Endothelial cell of umbilical vein (primary cell): ENCODE results near the gene CPSF4.

Experiments used
- CTCF ChIP-seq, 2 donors: IDR thresholded peaks; 1 replicate in 1 of 2; 2 replicates in 1 of 2; pipeline ENCODE4 v1.5.1; 2011; ENCODE audit warnings: low read length in 2 of 2, mild to moderate bottlenecking in 2 of 2, moderate library complexity in 2 of 2, control low read depth in 1 of 2, inconsistent platforms in 1 of 2, low read depth in 1 of 2; ENCODE audit not compliant: insufficient read depth in 1 of 2; ENCODE audit errors: extremely low read depth in 1 of 2
- EZH2 ChIP-seq: IDR thresholded peaks from 2 replicates; pipeline ENCODE4 v1.6.1; 2012; ENCODE audit warnings: borderline replicate concordance, low read depth, mild to moderate bottlenecking, moderate library complexity, low read length, inconsistent platforms; ENCODE audit not compliant: severe bottlenecking
- FOS ChIP-seq: IDR thresholded peaks from 2 replicates; pipeline ENCODE4 v1.6.1; 2011; ENCODE audit warnings: mild to moderate bottlenecking, low read length, moderate library complexity, borderline replicate concordance; ENCODE audit not compliant: insufficient read depth
- POLR2AphosphoS5 ChIP-seq: IDR thresholded peaks from 2 replicates; pipeline ENCODE4 v1.6.1; 2012; ENCODE audit warnings: low read depth, mild to moderate bottlenecking, control low read depth, low read length, moderate library complexity; ENCODE audit not compliant: insufficient read depth

- no peak for TF ChIP-seq CTCF (IDR thresholded peaks at IDR 0.05; ENCODE audit: extremely low read depth in 1 of 2, insufficient read depth in 1 of 2, low read depth in 1 of 2, low read length in 2 of 2)
- TF ChIP-seq POLR2AphosphoS5: no peak
- TF ChIP-seq EZH2: no peak
- TF ChIP-seq FOS: no peak
These were observed 7.4 kb downstream of the CPSF4 start for GRCh38 chr7:99446096-99446495.
